HCT116 (cell line): ENCODE measurements around the gene TTC32. TPM values are rescaled to one million over a fixed set of nuclear protein-coding genes. Genes with fewer than 3 reads are reported as not detected.

ENCODE experiments used
- ATAC-seq: fragments of 200-7000 bp; cut with Tn5 transposase; 2 replicates; pipeline ENCODE4 v1.9.1; 2020; ENCODE audit warnings: mild to moderate bottlenecking, moderate library complexity
- BruUV-seq: library from RNA; stranded (reverse); fragments of 400-500 nt; replicated peaks from 2 replicates; lab custom pipeline; 2021; lab: Mats Ljungman, UMichigan
- CTCF ChIA-PET: fragments of 300-600 bp; sonication (Branson Sonifier 250); formaldehyde crosslinking; loops from one replicate; lab custom pipeline; 2021; ENCODE audit warnings: antibody characterized with exemption; lab: Charles Lee
- POLR2A ChIA-PET: fragments of 300-600, 350-600 bp; sonication (Branson Sonifier 250); formaldehyde crosslinking; loops from one replicate; lab custom pipeline; 2021; ENCODE audit warnings: antibody characterized with exemption; lab: Charles Lee
- RAD21 ChIA-PET, 2 experiments: fragments of 300-600 bp; sonication (Branson Sonifier 250); formaldehyde crosslinking; loops; one replicate each; lab custom pipeline; 2023; ENCODE audit warnings: low total read pairs in 2 of 2; ENCODE audit not compliant: uncharacterized antibody in 2 of 2, unreplicated experiment in 2 of 2, low non-redundant PET in 1 of 2; lab: Charles Lee
- DNase-seq: peaks from one replicate; pipeline ENCODE4 v3.0.0-alpha.2; 2010; ENCODE audit warnings: low read depth, low spot score
- H2AFZ ChIP-seq: fragments of 200-600 bp; shearing (Covaris generic), sonication (generic); 2 replicates; pipeline ENCODE4 v1.6.1; 2017; ENCODE audit warnings: low read depth, mixed run types, mixed read lengths, antibody characterized with exemption, low read length; ENCODE audit not compliant: poor library complexity, severe bottlenecking
- H3K27ac ChIP-seq: 2 replicates; pipeline ENCODE4 v1.5.1; 2012; ENCODE audit warnings: low read depth, low read length
- H3K27me3 ChIP-seq: fragments of 200-600 bp; sonication (generic); 2 replicates; pipeline ENCODE4 v1.6.1; 2016; ENCODE audit warnings: mixed run types, low read length, mixed read lengths; ENCODE audit not compliant: insufficient read depth
- H3K36me3 ChIP-seq, 2 experiments: fragments of 200-500 bp in 1 of 2; fragments of 200-600 bp in 1 of 2; sonication (Bioruptor generic) in 1 of 2; sonication (generic) in 1 of 2; 2 replicates each; pipeline versions ENCODE4 v1.5.1 to v1.6.1; 2014 to 2016; ENCODE audit warnings: low read length in 2 of 2, inconsistent platforms in 1 of 2, mixed read lengths in 1 of 2, mixed run types in 1 of 2; ENCODE audit not compliant: insufficient read depth in 2 of 2, control insufficient read depth in 1 of 2
- H3K4me1 ChIP-seq, 2 experiments: fragments of 200-600 bp in 1 of 2; sonication (generic) in 1 of 2; 2 replicates each; pipeline versions ENCODE4 v1.5.1 to v1.6.1; 2012 to 2017; ENCODE audit warnings: low read length in 2 of 2, inconsistent platforms in 1 of 2, mild to moderate bottlenecking in 1 of 2, mixed read lengths in 1 of 2, mixed run types in 1 of 2, moderate library complexity in 1 of 2; ENCODE audit not compliant: insufficient read depth in 2 of 2, control insufficient read depth in 1 of 2
- H3K4me2 ChIP-seq: fragments of 200-600 bp; sonication (generic); 2 replicates; pipeline ENCODE4 v1.6.1; 2017; ENCODE audit warnings: mixed run types, low read length, mixed read lengths
- H3K4me3 ChIP-seq, 2 experiments: fragments of 200-600 bp in 1 of 2; sonication (generic) in 1 of 2; replicated peaks in 1 of 2; 2 replicates each; pipeline ENCODE4 v1.5.1; 2011 to 2016; ENCODE audit warnings: low read length in 2 of 2, control low read depth in 1 of 2, low read depth in 1 of 2, mild to moderate bottlenecking in 1 of 2, mixed read lengths in 1 of 2, mixed run types in 1 of 2
- H3K79me2 ChIP-seq: fragments of 200-600 bp; sonication (generic); 2 replicates; pipeline ENCODE4 v1.6.1; 2017; ENCODE audit warnings: mild to moderate bottlenecking, mixed run types, low read length, moderate library complexity, mixed read lengths; ENCODE audit not compliant: insufficient read depth
- H3K9ac ChIP-seq: fragments of 200-600 bp; sonication (generic); 2 replicates; pipeline ENCODE4 v1.6.1; 2016; ENCODE audit warnings: low read length, mixed read lengths
- H3K9me2 ChIP-seq: fragments of 200-600 bp; sonication (generic), shearing (Covaris generic); 2 replicates; pipeline ENCODE4 v1.6.1; 2017; ENCODE audit warnings: mixed run types, mild to moderate bottlenecking, moderate library complexity; ENCODE audit not compliant: insufficient read depth
- H3K9me3 ChIP-seq, 2 experiments: fragments of 200-500 bp in 1 of 2; fragments of 200-600 bp in 1 of 2; sonication (Bioruptor generic) in 1 of 2; sonication (generic) in 1 of 2; 2 replicates each; pipeline ENCODE4 v1.6.1; 2014 to 2017; ENCODE audit warnings: low read length in 2 of 2, mixed read lengths in 2 of 2, inconsistent platforms in 1 of 2, low read depth in 1 of 2, mild to moderate bottlenecking in 1 of 2, mixed run types in 1 of 2, moderate library complexity in 1 of 2; ENCODE audit not compliant: control insufficient read depth in 1 of 2, insufficient read depth in 1 of 2
- H4K20me1 ChIP-seq: fragments of 200-600 bp; sonication (generic), shearing (Covaris generic); 2 replicates; pipeline ENCODE4 v1.6.1; 2017; ENCODE audit warnings: mixed run types, mild to moderate bottlenecking, moderate library complexity; ENCODE audit not compliant: insufficient read depth
- CBX3 ChIP-seq: IDR thresholded peaks from 2 replicates; pipeline ENCODE4 v1.6.1; 2012; ENCODE audit warnings: low read depth
- CEBPB ChIP-seq: IDR thresholded peaks from 2 replicates; pipeline ENCODE4 v1.6.1; 2012; ENCODE audit warnings: low read depth
- EGR1 ChIP-seq: IDR thresholded peaks from 2 replicates; pipeline ENCODE4 v1.6.1; 2012; ENCODE audit warnings: low read depth
- ELF1 ChIP-seq: IDR thresholded peaks from 2 replicates; pipeline ENCODE4 v1.6.1; 2012; ENCODE audit warnings: low read depth, borderline replicate concordance
- EZH2 ChIP-seq: fragments of 200-600 bp; sonication (generic); IDR thresholded peaks from 2 replicates; pipeline ENCODE4 v1.6.1; 2017; ENCODE audit warnings: antibody characterized with exemption, mixed run types
- RAD21 ChIP-seq: IDR thresholded peaks from 2 replicates; pipeline ENCODE4 v1.6.1; 2012; ENCODE audit warnings: low read depth, mild to moderate bottlenecking
- TCF7L2 ChIP-seq: IDR thresholded peaks from 2 replicates; pipeline ENCODE4 v1.7.0; 2011; ENCODE audit warnings: borderline replicate concordance, inconsistent platforms; ENCODE audit not compliant: insufficient read depth, insufficient read length; ENCODE audit errors: extremely low read depth
- ZFX ChIP-seq: fragments of 450-650 bp; IDR thresholded peaks from 2 replicates; pipeline ENCODE4 v1.6.1; 2017
- intact Hi-C: fragments of 100-400 bp; cut with micrococcal nuclease; formaldehyde crosslinking; loops from 2 replicates; pipeline ENCODE4 v1.10.0; 2022
- total RNA-seq: library from RNA; stranded (reverse); gene quantifications from one replicate; pipeline ENCODE4 v1.2.1, GENCODE V29; 2021; ENCODE audit not compliant: unreplicated experiment
- TF ChIP-seq, protein P1 (sequence below), 3 experiments: fragments of 200-600 bp in 1 of 3; sonication (generic) in 1 of 3; IDR thresholded peaks in 2 of 3; conservative IDR thresholded peaks in 1 of 3; 2 replicates each; pipeline ENCODE4 v1.5.1; 2012 to 2017; ENCODE audit warnings: low read depth in 2 of 3, low read length in 2 of 3, antibody characterized with exemption in 1 of 3, borderline replicate concordance in 1 of 3, control low read depth in 1 of 3, mild to moderate bottlenecking in 1 of 3, mixed read lengths in 1 of 3, mixed run types in 1 of 3, moderate library complexity in 1 of 3; ENCODE audit not compliant: insufficient read depth in 1 of 3

TTC32 gene
- total RNA-seq, 1 experiment from 2014 or later, result 6.3 TPM

GRCh38 chr2:19942199-19942598 lies 40.4 kb upstream of the TTC32 start:
- no peak overlapping the region for H2AFZ ChIP-seq
- H3K27me3 ChIP-seq, result no peaks in the 10 kb centered on the region
- no TSS peak for BruUV-seq
- TF ChIP-seq ELF1 (no peak), RAD21 (no peak), ZFX (no peak), CEBPB (no peak), CBX3 (no peak), TCF7L2 (no peak), EZH2 (no peak), EGR1 (no peak)
- peaks cover 0 to 15% of the 10 kb centered on the region in 2 experiments; a peak in 1 of 4 replicates for H3K36me3 ChIP-seq
- ATAC-seq (no peak), DNase-seq (no peak)
- H3K79me2 ChIP-seq, result no peaks in the 10 kb centered on the region
- H3K9ac ChIP-seq, result no peak overlapping the region
- H3K9me2 ChIP-seq, result no peaks in the 10 kb centered on the region
- intact Hi-C loops, result no loop called here
- no peak overlapping the region for H3K4me3 ChIP-seq
- no peak overlapping the region for H3K4me2 ChIP-seq
- no peaks in the 10 kb centered on the region for H3K4me1 ChIP-seq
- ChIA-PET RAD21 (no interaction called here), POLR2A (no interaction called here), CTCF (interaction anchor here (3.7 kb wide), 1 partner anchor 14 kb away, joined by 17 read pairs; no protein-coding TSS in a partner anchor)
- H4K20me1 ChIP-seq, result peaks cover 2% of the 10 kb centered on the region; the same call in 1 of the 2 replicates
- no peak overlapping the region for H3K27ac ChIP-seq
- H3K9me3 ChIP-seq, result no peaks in the 10 kb centered on the region

DNA sequence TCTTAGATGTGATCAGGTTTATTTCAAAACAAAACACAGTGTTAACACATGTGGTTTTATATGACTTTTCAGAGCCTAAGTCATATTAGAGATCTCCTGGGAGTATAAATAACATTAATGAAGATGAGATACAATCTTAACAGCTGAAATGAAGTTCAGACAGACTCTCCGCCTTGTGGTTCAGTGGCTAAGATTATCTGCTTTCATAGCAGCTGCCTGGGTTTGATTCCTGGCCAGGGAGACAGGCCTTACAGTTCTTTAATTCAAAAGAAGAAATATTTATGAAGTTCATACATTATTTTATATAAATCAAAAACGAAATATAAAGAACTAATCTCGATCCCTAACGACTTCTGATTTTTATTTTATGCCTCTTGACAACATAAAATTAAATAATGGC lies 35.2 kb upstream of the TTC32 start:
- TF ChIP-seq EGR1, result no peak
- TF ChIP-seq, protein P1, sequence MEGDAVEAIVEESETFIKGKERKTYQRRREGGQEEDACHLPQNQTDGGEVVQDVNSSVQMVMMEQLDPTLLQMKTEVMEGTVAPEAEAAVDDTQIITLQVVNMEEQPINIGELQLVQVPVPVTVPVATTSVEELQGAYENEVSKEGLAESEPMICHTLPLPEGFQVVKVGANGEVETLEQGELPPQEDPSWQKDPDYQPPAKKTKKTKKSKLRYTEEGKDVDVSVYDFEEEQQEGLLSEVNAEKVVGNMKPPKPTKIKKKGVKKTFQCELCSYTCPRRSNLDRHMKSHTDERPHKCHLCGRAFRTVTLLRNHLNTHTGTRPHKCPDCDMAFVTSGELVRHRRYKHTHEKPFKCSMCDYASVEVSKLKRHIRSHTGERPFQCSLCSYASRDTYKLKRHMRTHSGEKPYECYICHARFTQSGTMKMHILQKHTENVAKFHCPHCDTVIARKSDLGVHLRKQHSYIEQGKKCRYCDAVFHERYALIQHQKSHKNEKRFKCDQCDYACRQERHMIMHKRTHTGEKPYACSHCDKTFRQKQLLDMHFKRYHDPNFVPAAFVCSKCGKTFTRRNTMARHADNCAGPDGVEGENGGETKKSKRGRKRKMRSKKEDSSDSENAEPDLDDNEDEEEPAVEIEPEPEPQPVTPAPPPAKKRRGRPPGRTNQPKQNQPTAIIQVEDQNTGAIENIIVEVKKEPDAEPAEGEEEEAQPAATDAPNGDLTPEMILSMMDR (IDR thresholded peaks at IDR 0.05 in 2 of 3, conservative IDR thresholded peaks at IDR 0.05 in 1 of 3; ENCODE audit: borderline replicate concordance in 1 of 3, insufficient read depth in 1 of 3, low read depth in 2 of 3, low read length in 2 of 3), result no peak
- TF ChIP-seq, all 23 proteins: peak for 0
- ChIA-PET CTCF (no interaction called here), RAD21 (no interaction called here), POLR2A (no interaction called here)
- no peak overlapping the region for H3K27ac ChIP-seq
- peaks cover 2% of the 10 kb centered on the region; the same call in 1 of the 2 replicates for H4K20me1 ChIP-seq
- H3K9me3 ChIP-seq, result no peaks in the 10 kb centered on the region
- H3K4me1 ChIP-seq, result peaks cover 8 to 10% of the 10 kb centered on the region in 2 experiments
- no peak overlapping the region for H3K9ac ChIP-seq
- BruUV-seq, result no TSS peak
- no peaks in the 10 kb centered on the region for H3K27me3 ChIP-seq
- peaks cover 9 to 24% of the 10 kb centered on the region in 2 experiments; a peak in 3 of 4 replicates for H3K36me3 ChIP-seq
- no peak overlapping the region for H3K4me3 ChIP-seq
- no peak for DNase-seq
- no peak overlapping the region for H3K4me2 ChIP-seq
- intact Hi-C loops, result no loop called here
- no peaks in the 10 kb centered on the region for H3K79me2 ChIP-seq
- no peak overlapping the region for H2AFZ ChIP-seq
- no peak for ATAC-seq
- no peaks in the 10 kb centered on the region for H3K9me2 ChIP-seq
